Islet of Langerhans (tissue), 1 donor: ENCODE data around the gene CTRB2.
"Not testable (repeated sequence)": the region's sequence is repeated elsewhere in the genome, so short reads cannot be mapped to it uniquely, and the experiment has no call there.

Source experiments
- FAIRE-seq: peaks from one replicate; lab custom pipeline; 2011; peaks lifted over from hg19 to GRCh38; lab: Jason Lieb, UNC

The CTRB2 gene

GRCh38 chr16:75204905-75205304, 2.1 kb downstream of the CTRB2 start:
- FAIRE-seq: not testable (repeated sequence)

GRCh38 chr16:75204410-75204758, 2.6 kb downstream of the CTRB2 start:
- FAIRE-seq: no peak

GRCh38 chr16:75203667-75204409, 3.1 kb downstream of the CTRB2 start:
- FAIRE-seq: no peak

- no peak for FAIRE-seq
Observed at GRCh38 chr16:75203096-75203495, 3.9 kb downstream of the CTRB2 start.

GRCh38 chr16:75202069-75202590, 4.8 kb downstream of the CTRB2 start:
- no peak for FAIRE-seq

DNA sequence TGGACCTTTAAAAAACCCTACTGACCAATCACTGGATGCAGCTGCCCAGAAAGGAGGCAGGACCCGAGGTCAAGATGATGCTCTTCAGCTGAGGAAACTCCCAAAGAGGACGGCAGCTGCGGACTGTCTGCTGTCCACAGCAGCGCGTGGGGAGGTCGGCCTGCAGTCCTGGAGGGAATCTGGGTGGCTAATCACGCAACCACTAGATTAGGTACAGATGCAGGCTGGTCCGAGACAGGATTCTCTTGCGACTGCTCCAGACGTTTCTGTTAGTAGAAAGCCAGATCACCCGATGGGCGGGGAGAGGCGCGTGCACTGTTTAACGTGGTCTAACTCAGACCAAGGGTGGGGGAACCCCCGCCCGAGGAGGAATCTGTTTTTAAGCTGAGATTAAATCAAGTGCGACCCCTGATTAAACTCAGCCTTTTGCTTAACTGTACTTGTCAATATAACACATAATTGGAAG, 8.8 kb downstream of the CTRB2 start:
- no peak for FAIRE-seq

DNA sequence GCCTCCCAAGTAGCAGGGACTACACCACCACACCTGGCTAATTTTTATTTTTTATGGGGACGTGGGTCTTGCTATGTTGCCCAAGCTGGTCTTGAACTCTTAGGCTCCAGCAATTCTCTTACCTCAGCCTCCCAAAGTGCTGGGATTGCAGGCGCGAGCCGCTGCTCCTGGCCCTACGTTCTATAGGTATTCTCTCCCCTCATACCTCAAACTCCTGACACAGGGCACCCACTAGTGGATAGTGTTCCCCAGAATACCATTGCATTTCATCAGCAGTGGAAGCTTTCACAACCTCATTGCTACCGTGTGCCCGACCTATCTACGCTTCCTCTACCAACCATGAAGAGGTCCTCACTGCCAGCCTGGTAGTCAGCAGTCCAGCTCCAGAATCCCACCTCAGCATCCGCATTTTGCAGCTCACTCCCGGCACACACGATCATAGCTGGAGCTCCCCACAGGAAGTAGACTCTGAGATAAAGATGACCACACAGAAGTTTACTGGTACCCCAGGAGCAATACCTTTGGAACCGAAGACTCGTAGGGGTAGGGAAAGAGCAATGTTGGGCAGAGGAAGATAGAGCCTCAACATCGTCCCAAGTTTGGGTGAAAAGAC, 9.3 kb downstream of the CTRB2 start:
- FAIRE-seq: no peak

GRCh38 chr16:75196836-75197235, 10.1 kb downstream of the CTRB2 start:
- no peak for FAIRE-seq

GRCh38 chr16:75195811-75196790, 10.9 kb downstream of the CTRB2 start:
- no peak for FAIRE-seq

DNA sequence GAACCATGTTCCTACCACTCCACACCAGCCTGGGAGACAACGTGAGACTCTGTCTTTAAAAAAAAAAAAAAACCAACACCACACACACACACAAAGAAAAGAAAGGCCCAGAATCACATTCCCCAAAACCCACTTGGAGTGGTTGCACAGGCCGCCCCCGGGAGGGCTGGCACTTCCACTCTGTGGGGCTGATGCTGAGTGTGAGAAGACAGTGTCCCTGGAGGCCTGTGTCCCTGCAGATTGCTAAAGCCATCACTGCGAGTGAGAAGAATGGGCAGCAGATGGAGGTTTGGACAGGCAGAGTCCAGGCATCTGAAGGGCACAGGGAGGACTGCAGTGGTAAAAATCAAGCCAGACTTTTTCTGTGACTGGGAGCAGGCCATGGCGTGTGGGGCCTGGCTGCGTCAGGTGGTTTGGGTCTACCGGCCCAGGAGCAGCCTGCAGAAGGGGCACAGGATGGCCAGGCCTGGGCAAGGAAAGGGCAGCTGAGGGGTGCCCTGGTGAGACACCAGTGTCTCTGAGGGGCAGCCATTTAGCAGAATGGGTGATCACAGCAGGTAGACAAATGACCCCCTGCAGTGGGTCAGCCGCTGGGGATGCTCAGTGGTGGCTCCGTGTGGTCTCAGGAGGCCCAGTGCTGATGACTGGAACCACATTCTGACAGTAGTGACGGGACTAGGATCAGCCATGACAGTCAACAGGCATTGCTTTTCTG, 13.1 kb downstream of the CTRB2 start:
- FAIRE-seq: no peak

- FAIRE-seq: no peak
Observed at GRCh38 chr16:75193265-75193650, 13.7 kb downstream of the CTRB2 start.

DNA sequence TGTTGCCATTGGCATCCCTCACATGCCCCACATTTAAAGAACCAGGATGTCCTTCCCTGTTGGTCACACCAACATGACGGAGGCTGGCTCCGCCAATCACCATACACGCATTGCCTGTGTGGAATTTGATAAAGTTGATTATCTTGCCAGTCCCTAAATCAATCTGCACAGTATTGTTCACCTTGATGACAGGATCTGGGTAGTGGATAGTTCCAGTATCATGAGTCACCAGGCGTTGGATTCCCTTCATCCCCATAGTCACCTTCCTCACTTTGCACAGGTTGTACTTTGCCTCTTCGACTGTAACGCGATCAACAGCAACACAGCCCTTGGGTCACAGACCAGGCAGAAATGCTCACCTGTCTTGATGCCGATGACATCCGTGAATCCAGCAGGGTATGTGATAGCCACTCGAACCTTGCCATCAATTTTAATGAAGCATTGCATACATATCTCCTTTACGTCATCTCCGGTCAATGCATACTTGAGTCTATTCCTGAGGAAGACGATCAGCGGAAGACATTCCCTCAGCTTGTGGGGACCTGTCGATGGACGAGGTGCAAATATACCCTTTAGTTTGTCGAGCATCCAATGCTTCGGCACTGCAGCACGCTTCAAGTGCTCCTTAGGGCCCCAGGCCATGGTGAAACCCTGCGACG, 14.2 kb downstream of the CTRB2 start:
- no peak for FAIRE-seq

DNA sequence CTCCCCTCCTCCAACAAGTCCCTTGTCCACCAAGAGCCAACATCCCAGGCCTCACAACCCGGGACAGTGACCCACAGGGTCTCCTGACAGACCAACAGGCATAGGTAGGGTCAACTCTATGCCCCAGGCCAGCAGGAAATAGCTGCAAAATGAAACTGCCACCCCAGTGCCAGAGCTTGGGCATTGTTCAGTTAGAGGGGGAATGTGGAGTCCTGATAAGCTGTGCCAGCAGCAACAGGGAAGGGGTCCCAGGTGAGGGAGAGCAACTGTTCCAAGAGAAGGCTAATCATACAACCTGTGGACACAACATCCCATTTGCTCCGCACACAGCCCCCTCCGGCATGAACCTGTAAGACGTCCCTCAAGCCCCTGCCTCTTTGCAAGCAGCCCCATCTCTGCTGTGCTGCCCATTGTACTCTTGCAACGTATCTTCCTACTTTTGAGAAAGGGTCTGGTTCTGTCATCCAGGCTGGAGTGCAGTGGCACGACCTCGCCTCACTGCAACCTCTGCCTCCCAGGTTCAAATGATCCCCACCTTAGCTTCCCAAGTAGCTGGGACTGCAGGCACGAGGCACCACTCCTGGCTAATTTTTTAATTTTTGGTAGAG, 17.2 kb downstream of the CTRB2 start:
- FAIRE-seq: no peak

DNA sequence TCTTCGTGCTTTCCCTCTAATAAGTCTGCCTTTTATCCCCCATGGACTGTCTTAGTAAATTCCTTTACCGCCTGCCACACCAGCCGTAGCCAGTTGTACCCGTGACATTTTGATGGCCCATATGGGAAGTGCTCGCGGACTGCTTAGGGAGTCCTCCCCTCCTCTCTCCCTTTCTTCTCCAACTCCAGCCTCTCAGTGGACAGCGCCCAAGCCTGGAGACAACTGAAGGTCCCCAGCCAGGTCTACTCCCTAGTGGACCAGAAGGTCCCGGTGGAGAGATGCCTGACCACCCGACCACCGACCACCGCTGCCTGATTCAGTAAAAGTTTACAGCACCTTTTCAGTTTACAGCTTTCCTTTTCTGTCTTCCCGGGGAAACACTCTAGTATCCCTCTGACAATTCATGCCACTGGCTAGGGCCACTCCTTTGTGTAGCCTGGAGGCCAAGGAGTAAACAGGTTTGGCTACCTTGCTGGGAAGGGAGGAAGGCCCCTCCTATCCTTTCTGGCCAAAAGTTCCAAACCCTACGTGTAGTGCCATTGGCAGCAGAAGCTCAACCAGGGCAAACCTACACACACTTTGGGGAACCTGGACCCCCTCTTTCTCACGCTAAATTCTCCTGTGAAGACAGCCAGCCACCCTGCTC, 18.0 kb downstream of the CTRB2 start:
- no peak for FAIRE-seq

DNA sequence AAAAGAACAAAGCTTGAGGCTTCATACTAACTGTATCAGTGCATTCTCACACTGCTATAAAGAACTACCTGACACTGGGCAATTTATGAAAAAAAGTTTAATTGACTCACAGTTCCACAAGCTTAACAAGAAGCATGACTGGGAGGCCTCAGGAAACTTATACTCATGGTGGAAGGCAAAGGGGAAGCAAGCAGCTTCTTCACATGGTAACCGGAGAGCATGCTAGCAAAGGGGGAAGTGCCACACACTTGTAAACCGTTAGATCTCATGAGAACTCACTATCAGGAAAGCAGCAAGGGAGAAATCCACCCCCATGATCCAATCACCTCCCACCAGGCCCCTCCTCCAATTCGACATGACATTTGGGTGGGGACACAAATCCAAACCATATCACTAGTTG, 25.3 kb downstream of the CTRB2 start:
- no peak for FAIRE-seq

DNA sequence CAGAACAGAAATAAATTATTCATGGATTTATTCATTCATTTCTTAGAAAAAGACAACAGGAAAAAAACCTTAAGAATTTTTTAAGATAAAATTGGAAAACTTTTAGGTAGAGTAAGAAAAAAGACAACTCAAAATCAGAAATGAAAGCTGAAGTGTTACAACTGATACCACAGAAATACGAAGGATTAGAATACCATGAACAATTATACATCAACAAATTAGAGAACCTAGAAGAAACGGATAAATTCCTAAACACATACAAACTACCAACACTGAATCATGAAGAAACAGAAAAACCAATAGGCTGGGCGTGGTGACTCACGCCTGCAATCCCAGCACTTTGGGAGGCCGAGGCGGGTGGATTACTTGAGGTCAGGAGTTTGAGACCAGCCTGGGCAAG, 27.8 kb downstream of the CTRB2 start:
- no peak for FAIRE-seq

DNA sequence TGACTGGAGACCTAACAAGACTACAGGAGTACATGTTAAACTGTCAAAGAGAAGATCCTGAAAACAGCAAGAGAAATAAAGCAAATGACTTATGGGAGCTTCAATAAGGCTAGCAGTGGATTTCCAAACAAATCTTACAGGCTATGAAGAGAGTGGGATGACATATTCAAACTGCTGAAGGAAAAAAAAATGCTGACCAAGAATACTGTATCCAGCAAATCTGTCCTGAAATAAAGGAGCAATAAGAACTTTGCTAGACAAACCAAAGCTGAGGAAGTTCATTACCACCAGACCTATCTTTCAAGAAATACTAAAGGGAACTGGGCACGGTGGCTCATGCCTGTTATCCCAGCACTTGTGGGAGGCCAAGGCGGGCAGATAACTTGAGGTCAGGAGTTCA, 30.0 kb downstream of the CTRB2 start:
- no peak for FAIRE-seq

DNA sequence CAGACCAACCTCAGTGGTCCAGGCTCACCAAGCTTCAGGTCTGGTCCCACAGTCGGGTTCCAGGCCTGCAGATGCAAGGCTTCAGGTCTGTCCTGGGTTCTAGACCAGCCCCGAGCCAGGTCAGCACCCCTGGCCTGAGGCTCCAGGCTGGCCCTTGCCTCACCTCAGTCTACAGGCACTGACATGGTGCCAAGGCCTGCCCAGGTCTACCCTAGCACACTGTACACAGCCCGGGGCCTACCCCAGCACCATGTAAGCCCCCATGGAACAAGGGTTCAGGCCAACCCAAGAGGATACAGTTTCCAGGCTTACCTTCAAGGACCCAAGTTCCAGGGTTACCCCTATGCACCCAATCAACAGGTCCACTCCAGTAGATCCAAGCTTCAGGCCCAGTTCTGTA, 31.9 kb downstream of the CTRB2 start:
- FAIRE-seq: no peak

DNA sequence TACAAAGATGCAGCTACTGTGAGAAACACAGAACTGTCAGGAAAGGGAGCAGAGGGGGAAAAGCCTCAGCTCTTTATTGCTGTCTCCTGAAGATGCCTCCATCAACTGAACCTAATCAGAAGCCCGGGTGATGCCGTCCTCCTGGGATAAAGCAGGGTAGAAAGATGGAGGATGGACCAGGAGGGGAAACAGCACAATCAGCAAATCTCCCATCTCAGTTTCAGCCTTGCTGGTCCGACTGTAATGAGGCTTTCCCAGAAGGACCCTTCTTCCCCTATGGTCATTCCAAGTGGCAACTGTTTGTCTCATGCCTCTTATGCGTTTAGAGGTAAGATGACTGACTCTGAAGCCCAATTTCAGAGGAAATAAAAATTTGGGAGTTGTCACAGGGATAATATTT, 34.4 kb downstream of the CTRB2 start:
- FAIRE-seq: no peak

DNA sequence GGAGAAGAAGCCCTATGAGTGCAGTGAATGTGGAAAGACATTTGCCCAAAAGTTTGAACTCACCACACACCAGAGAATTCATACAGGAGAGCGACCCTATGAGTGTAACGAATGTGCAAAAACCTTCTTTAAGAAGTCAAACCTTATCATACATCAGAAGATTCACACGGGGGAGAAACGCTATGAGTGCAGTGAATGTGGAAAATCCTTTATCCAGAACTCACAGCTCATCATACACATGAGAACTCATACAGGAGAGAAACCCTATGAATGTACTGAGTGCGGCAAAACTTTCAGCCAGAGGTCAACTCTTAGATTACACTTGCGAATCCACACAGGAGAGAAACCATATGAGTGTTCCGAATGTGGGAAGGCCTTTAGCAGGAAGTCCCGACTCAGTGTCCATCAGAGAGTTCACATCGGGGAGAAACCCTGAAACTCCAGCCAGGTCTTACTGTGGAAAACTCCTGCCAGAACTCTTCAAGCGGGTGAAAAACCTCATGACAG, 37.0 kb downstream of the CTRB2 start:
- FAIRE-seq: no peak
